ENCODE measurements around the gene ATE1. TPM values are rescaled to one million over a fixed set of nuclear protein-coding genes. Genes with fewer than 3 reads are reported as not detected.
"Not testable (repeated sequence)": the region's sequence is repeated elsewhere in the genome, so short reads cannot be mapped to it uniquely, and the experiment has no call there.

Gene ATE1
- total RNA-seq, 6 donors from 2014 or later: 13.5 to 27.9 (median 21.8) TPM

DNA sequence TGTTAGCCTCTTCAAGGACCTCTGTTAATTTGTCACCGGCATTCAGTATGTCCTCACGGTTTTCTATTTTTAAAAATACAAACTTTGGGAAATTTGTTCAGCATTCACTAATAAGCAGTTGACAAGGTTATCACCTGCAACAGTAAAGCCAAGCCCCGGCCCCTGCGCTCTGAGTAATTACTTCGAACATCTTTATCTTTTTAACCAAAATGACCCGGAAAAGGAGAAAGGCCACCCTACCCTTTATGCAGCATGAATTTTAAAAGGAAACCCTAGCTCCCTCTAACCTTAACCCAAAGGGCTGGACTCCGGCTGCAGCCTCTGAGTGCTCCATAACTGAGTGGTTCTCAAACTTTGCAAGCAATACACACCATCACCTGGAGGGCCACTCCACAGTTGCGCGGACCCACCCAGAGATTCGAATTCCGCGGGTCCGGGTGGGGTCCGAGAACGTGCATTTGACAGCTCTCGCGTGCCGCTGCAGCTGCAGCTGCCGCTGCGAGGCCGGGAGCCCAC lies 46.2 kb upstream of the ATE1 start:
- DNase-seq (no peak), ATAC-seq (ENCODE audit: low FRiP score in 2 of 2) (peak in 1 of 2 donors; percentile 24)
- Histone ChIP-seq H3K4me1 (peaks cover 20 to 26% (median 22%) of the 10 kb centered on the region in 4 donors), H3K9me3 (no peaks in the 10 kb centered on the region), H3K27ac (peak overlapping the region; percentile 91 to 97 (median 94)), H3K4me3 (peak overlapping the region; percentile 62 to 94 (median 78)), H3K27me3 (no peaks in the 10 kb centered on the region), H3K36me3 (peaks cover 5 to 21% (median 16%) of the 10 kb centered on the region in 4 donors)
- no peak for TF ChIP-seq POLR2A (IDR thresholded peaks at IDR 0.05)
- no peak for TF ChIP-seq POLR2AphosphoS5 (IDR thresholded peaks at IDR 0.05)
- TF ChIP-seq EP300 (IDR thresholded peaks at IDR 0.05): no peak
- no peak for TF ChIP-seq CTCF (IDR thresholded peaks at IDR 0.05)
- 12 to 15% methylated on average over 12 to 15 of the region's 21 CpGs for WGBS, 2 donors

DNA sequence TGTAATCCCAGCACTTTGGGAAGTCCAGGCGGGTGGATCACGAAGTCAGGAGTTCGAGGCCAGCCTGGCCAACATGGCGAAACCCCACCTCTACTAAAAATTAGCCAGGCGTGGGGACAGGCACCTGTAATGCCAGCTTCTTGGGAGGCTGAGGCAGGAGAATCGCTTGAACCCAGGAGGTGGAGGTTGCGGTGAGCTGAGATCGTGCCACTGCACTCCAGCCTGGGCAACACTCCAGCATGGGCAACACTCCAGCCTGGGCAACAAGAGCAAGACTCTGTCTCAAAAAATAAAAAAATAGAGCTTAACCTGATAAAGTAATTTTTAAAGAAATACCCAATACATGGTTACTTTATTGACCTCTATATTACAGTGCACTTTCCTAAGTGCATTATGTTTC lies 41.3 kb upstream of the ATE1 start:
- DNase-seq; H3K4me3 ChIP-seq; H3K9me3 ChIP-seq; H3K27me3 ChIP-seq; ATAC-seq (ENCODE audit: low FRiP score in 2 of 2); H3K27ac ChIP-seq: not testable (repeated sequence)
- peaks cover 18 to 70% (median 62%) of the 10 kb centered on the region in 4 donors for H3K36me3 ChIP-seq
- H3K4me1 ChIP-seq: peaks cover 10 to 17% (median 13%) of the 10 kb centered on the region in 4 donors
- WGBS, 2 donors: 87 to 89% methylated on average over 8 of the region's 8 CpGs

- no peak for TF ChIP-seq POLR2A (IDR thresholded peaks at IDR 0.05)
- no peak for TF ChIP-seq POLR2AphosphoS5 (IDR thresholded peaks at IDR 0.05)
- no peak for TF ChIP-seq EP300 (IDR thresholded peaks at IDR 0.05)
- no peak for ATAC-seq (ENCODE audit: low FRiP score in 2 of 2)
- 91% methylated on average over 3 of the region's 3 CpGs for WGBS, 2 donors
- peaks cover 18 to 78% (median 65%) of the 10 kb centered on the region in 4 donors for H3K36me3 ChIP-seq
- H3K27ac ChIP-seq: no peak overlapping the region
- H3K9me3 ChIP-seq: no peaks in the 10 kb centered on the region
- H3K4me3 ChIP-seq: no peak overlapping the region
- no peaks in the 10 kb centered on the region for H3K4me1 ChIP-seq
- no peaks in the 10 kb centered on the region for H3K27me3 ChIP-seq
- no peak for DNase-seq
Measured at GRCh38 chr10:121965996-121966395, 38.2 kb upstream of the ATE1 start.

GRCh38 chr10:121961456-121961855 lies 33.6 kb upstream of the ATE1 start:
- Histone ChIP-seq H3K4me1 (no peaks in the 10 kb centered on the region), H3K9me3 (no peaks in the 10 kb centered on the region), H3K36me3 (peaks cover 4 to 68% (median 40%) of the 10 kb centered on the region in 4 donors), H3K27ac (no peak overlapping the region), H3K27me3 (no peaks in the 10 kb centered on the region), H3K4me3 (no peak overlapping the region)
- TF ChIP-seq POLR2AphosphoS5 (IDR thresholded peaks at IDR 0.05): no peak
- TF ChIP-seq EP300 (IDR thresholded peaks at IDR 0.05): no peak
- TF ChIP-seq POLR2A (IDR thresholded peaks at IDR 0.05): no peak
- no peak for TF ChIP-seq CTCF (IDR thresholded peaks at IDR 0.05)
- 90% methylated on average over 2 of the region's 2 CpGs for WGBS, 2 donors
- ATAC-seq (ENCODE audit: low FRiP score in 2 of 2): no peak
- no peak for DNase-seq

GRCh38 chr10:121959671-121960070 lies 31.8 kb upstream of the ATE1 start:
- H3K4me1 ChIP-seq: no peaks in the 10 kb centered on the region
- no peak overlapping the region for H3K4me3 ChIP-seq
- no peak overlapping the region for H3K27ac ChIP-seq
- H3K36me3 ChIP-seq: peaks cover 0 to 66% (median 23%) of the 10 kb centered on the region in 4 donors
- no peak for DNase-seq
- no peak for ATAC-seq (ENCODE audit: low FRiP score in 2 of 2)
- no peaks in the 10 kb centered on the region for H3K9me3 ChIP-seq
- TF ChIP-seq POLR2A (IDR thresholded peaks at IDR 0.05) (no peak), POLR2AphosphoS5 (IDR thresholded peaks at IDR 0.05) (no peak), CTCF (IDR thresholded peaks at IDR 0.05) (no peak), EP300 (IDR thresholded peaks at IDR 0.05) (no peak)
- 90 to 94% methylated on average over 3 of the region's 3 CpGs for WGBS, 2 donors
- H3K27me3 ChIP-seq: no peaks in the 10 kb centered on the region
